ENCODE data around the gene MID1. TPM values are rescaled to one million over a fixed set of nuclear protein-coding genes. Genes with fewer than 3 reads are reported as not detected.

The MID1 gene
- total and polyA plus RNA-seq, 9 of the 15 experiments (the other 6 are each of a cell fraction or from before 2014, with no cell fraction given), result 0.07 to 0.54 (median 0.33) TPM

DNA sequence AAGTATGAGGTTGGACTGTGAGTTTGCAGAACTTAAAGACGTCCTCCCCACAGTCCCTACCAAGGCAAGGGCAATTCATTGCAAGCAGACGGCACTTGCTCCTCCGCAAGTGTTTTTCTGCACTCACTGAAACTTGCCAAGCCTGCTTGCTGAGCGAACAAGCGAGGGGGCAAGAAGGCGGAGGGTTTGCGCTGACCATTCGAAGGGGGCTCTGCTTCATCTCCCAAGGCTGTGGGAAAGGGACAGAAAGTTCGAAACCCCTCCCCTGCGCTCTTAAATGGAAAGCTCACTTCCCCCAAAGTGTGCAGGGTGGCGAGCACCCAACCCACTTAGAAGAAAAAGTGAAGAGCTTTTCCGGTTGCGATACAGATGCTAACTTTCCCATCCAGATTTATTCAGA, 1.4 kb downstream of the MID1 start:
- H3K9ac ChIP-seq (ENCODE audit: insufficient read depth in 1 of 2, low read depth in 2 of 2, low read length in 2 of 2), result no peak overlapping the region
- H3K27me3 ChIP-seq (ENCODE audit: control insufficient read depth in 2 of 2, insufficient read depth in 2 of 2, low read length in 2 of 2), result peaks cover 4 to 16% of the 10 kb centered on the region in 2 experiments
- no peaks in the 10 kb centered on the region for H3K9me3 ChIP-seq (replicated peaks; ENCODE audit: control insufficient read depth, insufficient read depth, low read depth, low read length)
- ChIA-PET POLR2A (no interaction called here), CTCF (ENCODE audit: low intra/inter-chr PET ratio) (no interaction called here)
- ATAC-seq (no peak), FAIRE-seq (no peak), DNase-seq (ENCODE audit: extremely low read depth in 1 of 4, low spot score in 3 of 4) (no peak)
- H3K9me1 ChIP-seq (ENCODE audit: control insufficient read depth, insufficient read depth, low read length), result no peaks in the 10 kb centered on the region
- TF ChIP-seq MYNN (IDR thresholded peaks at IDR 0.05) (no peak), MYNN (CRISPR knock-in tag; IDR thresholded peaks at IDR 0.05) (no peak), CCNT2 (IDR thresholded peaks at IDR 0.05; ENCODE audit: borderline replicate concordance, extremely low read depth, insufficient read length, low read depth, low read length) (no peak)
- no peak overlapping the region for H2AFZ ChIP-seq (ENCODE audit: low read depth, low read length)
- intact Hi-C loops (cut with micrococcal nuclease) (loop anchor here (5.0 to 10.0 kb wide), 2 partner anchors 427 to 486 kb away; no protein-coding TSS in a partner anchor), in situ Hi-C loops (cut with MboI) (loop anchor here (10.0 kb wide), 1 partner anchor 434 kb away; no protein-coding TSS in a partner anchor)
- BruUV-seq (replicated peaks), result no TSS peak
- no peaks in the 10 kb centered on the region for H3K79me2 ChIP-seq (ENCODE audit: control insufficient read depth, insufficient read depth, low read length)
- no peak overlapping the region for H3K4me3 ChIP-seq
- H3K36me3 ChIP-seq (ENCODE audit: control insufficient read depth, insufficient read depth, low read length), result no peaks in the 10 kb centered on the region
- WGBS (ENCODE audit: insufficient coverage, low coverage, missing lambda C conversion rate), result 3% methylated on average over 10 of the region's 13 CpGs
- H3K4me1 ChIP-seq (replicated peaks in 1 of 2; ENCODE audit: control insufficient read depth in 2 of 2, insufficient read depth in 2 of 2, low read length in 2 of 2), result peaks cover 0 to 5% of the 10 kb centered on the region in 2 experiments; a peak in 2 of 5 replicates
- H4K20me1 ChIP-seq (replicated peaks; ENCODE audit: control insufficient read depth, insufficient read depth, low read length), result no peaks in the 10 kb centered on the region
- no peak overlapping the region for H3K27ac ChIP-seq (ENCODE audit: extremely low read depth, low read depth, low read length)
- H3K4me2 ChIP-seq (ENCODE audit: insufficient read depth, low read length), result no peak overlapping the region

DNA sequence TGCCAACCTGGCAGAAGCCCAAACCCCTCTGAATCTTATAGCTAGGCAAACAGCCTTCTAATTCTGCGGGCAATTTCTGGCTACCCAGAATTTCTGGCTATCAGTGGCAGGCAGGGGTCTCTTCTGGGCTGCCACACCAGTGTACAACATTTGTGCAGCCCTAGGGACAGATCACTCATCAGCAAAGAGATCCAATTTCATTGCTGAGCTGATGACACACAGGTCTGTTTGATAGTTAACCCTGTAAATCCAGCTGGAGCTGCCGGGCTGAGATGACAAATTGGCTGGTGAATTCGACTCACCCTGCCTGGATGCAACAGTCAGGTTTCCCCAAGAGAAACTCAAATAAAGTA, 2.4 kb downstream of the MID1 start:
- in situ Hi-C loops (cut with MboI) (loop anchor here (10.0 kb wide), 1 partner anchor 433 kb away; no protein-coding TSS in a partner anchor), intact Hi-C loops (cut with micrococcal nuclease) (loop anchor here (5.0 to 10.0 kb wide), 2 partner anchors 426 to 487 kb away; no protein-coding TSS in a partner anchor)
- no peak for TF ChIP-seq TAL1 (IDR thresholded peaks at IDR 0.05)
- no peak for TF ChIP-seq DACH1 (IDR thresholded peaks at IDR 0.05; ENCODE audit: partially characterized antibody)
- no peak for TF ChIP-seq ETS2 (tag; IDR thresholded peaks at IDR 0.05; ENCODE audit: borderline replicate concordance, poor library complexity, severe bottlenecking)
- TF ChIP-seq WHSC1 (IDR thresholded peaks at IDR 0.05; ENCODE audit: low read length), result no peak
- TF ChIP-seq, protein P1, sequence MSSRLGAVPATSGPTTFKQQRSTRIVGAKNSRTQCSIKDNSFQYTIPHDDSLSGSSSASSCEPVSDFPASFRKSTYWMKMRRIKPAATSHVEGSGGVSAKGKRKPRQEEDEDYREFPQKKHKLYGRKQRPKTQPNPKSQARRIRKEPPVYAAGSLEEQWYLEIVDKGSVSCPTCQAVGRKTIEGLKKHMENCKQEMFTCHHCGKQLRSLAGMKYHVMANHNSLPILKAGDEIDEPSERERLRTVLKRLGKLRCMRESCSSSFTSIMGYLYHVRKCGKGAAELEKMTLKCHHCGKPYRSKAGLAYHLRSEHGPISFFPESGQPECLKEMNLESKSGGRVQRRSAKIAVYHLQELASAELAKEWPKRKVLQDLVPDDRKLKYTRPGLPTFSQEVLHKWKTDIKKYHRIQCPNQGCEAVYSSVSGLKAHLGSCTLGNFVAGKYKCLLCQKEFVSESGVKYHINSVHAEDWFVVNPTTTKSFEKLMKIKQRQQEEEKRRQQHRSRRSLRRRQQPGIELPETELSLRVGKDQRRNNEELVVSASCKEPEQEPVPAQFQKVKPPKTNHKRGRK (tag; IDR thresholded peaks at IDR 0.05), result no peak
- TF ChIP-seq, protein P2, sequence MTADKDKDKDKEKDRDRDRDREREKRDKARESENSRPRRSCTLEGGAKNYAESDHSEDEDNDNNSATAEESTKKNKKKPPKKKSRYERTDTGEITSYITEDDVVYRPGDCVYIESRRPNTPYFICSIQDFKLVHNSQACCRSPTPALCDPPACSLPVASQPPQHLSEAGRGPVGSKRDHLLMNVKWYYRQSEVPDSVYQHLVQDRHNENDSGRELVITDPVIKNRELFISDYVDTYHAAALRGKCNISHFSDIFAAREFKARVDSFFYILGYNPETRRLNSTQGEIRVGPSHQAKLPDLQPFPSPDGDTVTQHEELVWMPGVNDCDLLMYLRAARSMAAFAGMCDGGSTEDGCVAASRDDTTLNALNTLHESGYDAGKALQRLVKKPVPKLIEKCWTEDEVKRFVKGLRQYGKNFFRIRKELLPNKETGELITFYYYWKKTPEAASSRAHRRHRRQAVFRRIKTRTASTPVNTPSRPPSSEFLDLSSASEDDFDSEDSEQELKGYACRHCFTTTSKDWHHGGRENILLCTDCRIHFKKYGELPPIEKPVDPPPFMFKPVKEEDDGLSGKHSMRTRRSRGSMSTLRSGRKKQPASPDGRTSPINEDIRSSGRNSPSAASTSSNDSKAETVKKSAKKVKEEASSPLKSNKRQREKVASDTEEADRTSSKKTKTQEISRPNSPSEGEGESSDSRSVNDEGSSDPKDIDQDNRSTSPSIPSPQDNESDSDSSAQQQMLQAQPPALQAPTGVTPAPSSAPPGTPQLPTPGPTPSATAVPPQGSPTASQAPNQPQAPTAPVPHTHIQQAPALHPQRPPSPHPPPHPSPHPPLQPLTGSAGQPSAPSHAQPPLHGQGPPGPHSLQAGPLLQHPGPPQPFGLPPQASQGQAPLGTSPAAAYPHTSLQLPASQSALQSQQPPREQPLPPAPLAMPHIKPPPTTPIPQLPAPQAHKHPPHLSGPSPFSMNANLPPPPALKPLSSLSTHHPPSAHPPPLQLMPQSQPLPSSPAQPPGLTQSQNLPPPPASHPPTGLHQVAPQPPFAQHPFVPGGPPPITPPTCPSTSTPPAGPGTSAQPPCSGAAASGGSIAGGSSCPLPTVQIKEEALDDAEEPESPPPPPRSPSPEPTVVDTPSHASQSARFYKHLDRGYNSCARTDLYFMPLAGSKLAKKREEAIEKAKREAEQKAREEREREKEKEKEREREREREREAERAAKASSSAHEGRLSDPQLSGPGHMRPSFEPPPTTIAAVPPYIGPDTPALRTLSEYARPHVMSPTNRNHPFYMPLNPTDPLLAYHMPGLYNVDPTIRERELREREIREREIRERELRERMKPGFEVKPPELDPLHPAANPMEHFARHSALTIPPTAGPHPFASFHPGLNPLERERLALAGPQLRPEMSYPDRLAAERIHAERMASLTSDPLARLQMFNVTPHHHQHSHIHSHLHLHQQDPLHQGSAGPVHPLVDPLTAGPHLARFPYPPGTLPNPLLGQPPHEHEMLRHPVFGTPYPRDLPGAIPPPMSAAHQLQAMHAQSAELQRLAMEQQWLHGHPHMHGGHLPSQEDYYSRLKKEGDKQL (CRISPR knock-in tag; IDR thresholded peaks at IDR 0.05; ENCODE audit: borderline replicate concordance), result no peak

More for the DNA sequence above, 2.4 kb downstream of the MID1 start:
- Histone ChIP-seq H3K79me2 (ENCODE audit: control insufficient read depth, insufficient read depth, low read length) (no peaks in the 10 kb centered on the region), H4K20me1 (replicated peaks; ENCODE audit: control insufficient read depth, insufficient read depth, low read length) (no peaks in the 10 kb centered on the region), H3K27me3 (ENCODE audit: control insufficient read depth in 2 of 2, insufficient read depth in 2 of 2, low read length in 2 of 2) (peaks cover 4 to 16% of the 10 kb centered on the region in 2 experiments), H3K36me3 (ENCODE audit: control insufficient read depth, insufficient read depth, low read length) (no peaks in the 10 kb centered on the region), H3K9me1 (ENCODE audit: control insufficient read depth, insufficient read depth, low read length) (no peaks in the 10 kb centered on the region), H3K9ac (ENCODE audit: insufficient read depth in 1 of 2, low read depth in 2 of 2, low read length in 2 of 2) (no peak overlapping the region), H3K4me2 (ENCODE audit: insufficient read depth, low read length) (no peak overlapping the region), H3K4me1 (replicated peaks in 1 of 2; ENCODE audit: control insufficient read depth in 2 of 2, insufficient read depth in 2 of 2, low read length in 2 of 2) (peaks cover 0 to 5% of the 10 kb centered on the region in 2 experiments; a peak in 2 of 5 replicates), H3K4me3 (no peak overlapping the region), H3K27ac (ENCODE audit: extremely low read depth, low read depth, low read length) (no peak overlapping the region), H3K9me3 (replicated peaks; ENCODE audit: control insufficient read depth, insufficient read depth, low read depth, low read length) (no peaks in the 10 kb centered on the region), H2AFZ (ENCODE audit: low read depth, low read length) (no peak overlapping the region)
- ChIA-PET POLR2A (no interaction called here), CTCF (ENCODE audit: low intra/inter-chr PET ratio) (no interaction called here)
- ATAC-seq (no peak), FAIRE-seq (no peak), DNase-seq (ENCODE audit: extremely low read depth in 1 of 4, low spot score in 3 of 4) (no peak)
- no TSS peak for BruUV-seq (replicated peaks)
- WGBS (ENCODE audit: insufficient coverage, low coverage, missing lambda C conversion rate), result 0% methylated on average over 3 of the region's 3 CpGs
